Measurements from ENCODE around the gene PAQR8. TPM values are rescaled to one million over a fixed set of nuclear protein-coding genes. Genes with fewer than 3 reads are reported as not detected.

PAQR8 gene
- total RNA-seq, 1 experiment from 2014 or later, result 0.44 TPM

- peak overlapping the region; percentile 71; the same call in 1 of the 2 replicates for H2AFZ ChIP-seq (ENCODE audit: low read length)
These were observed 24.9 kb upstream of the PAQR8 start for GRCh38 chr6:52336919-52337561.

DNA sequence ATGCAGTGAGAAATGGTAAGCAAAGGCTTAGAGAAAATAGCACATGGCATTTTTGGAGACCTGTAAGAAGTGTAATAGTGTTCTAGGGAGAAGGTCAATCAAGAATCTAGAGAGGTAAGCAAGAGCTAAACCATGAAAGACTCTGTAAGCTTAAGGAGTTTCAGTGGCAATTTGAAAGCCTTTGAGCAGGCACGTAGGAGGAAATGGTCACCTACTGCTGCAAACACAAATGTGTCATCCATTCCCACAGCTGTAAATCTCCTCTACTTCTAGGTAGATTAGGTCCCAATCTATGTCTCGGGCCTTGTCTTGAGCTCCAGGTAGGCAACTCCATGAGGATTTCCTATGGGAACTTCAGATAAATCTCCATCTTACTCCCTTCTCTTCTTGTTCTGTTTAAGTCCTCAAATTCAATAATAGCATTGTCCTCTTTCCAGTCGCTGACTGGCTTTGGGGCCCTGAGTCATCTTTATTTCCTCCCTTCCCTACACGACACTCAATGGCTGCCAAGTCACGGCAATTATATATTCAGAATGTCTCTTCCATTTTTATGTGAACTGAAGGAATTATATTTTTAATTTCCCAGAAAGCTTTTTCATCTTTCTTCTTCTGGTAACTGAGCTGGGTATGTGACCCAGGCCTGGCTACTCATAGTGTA, 24.2 kb upstream of the PAQR8 start:
- Histone ChIP-seq H2AFZ (ENCODE audit: low read length) (peak overlapping the region; percentile 71), H3K27ac (ENCODE audit: low read length) (peak overlapping the region; percentile 52), H3K4me3 (ENCODE audit: low read length) (no peak overlapping the region), H3K9me2 (replicated peaks; ENCODE audit: low read length) (no peaks in the 10 kb centered on the region), H3K9me3 (ENCODE audit: low read length) (no peaks in the 10 kb centered on the region), H3K4me1 (ENCODE audit: insufficient read depth, low read length) (peaks cover 44% of the 10 kb centered on the region), H3K4me2 (ENCODE audit: low read length) (peak overlapping the region; percentile 16), H3F3A (ENCODE audit: low read length, unreplicated experiment) (no peaks in the 10 kb centered on the region), H3K9ac (ENCODE audit: low read length) (peak overlapping the region; percentile 27; the same call in 1 of the 2 replicates), H3K27me3 (ENCODE audit: low read length) (no peaks in the 10 kb centered on the region), H3K36me3 (ENCODE audit: low read depth, low read length) (no peaks in the 10 kb centered on the region), H4K20me1 (ENCODE audit: low read length) (no peaks in the 10 kb centered on the region), H3K79me2 (ENCODE audit: low read length) (no peaks in the 10 kb centered on the region)
- POLR2A ChIA-PET (ENCODE audit: unreplicated experiment), result no interaction called here
- intact Hi-C loops (cut with micrococcal nuclease), result loop anchor here (2.0 kb wide), 1 partner anchor 15 kb away; no protein-coding TSS in a partner anchor
- DNase-seq (peak; percentile 58), ATAC-seq (peak; percentile 56)
- CTCF ChIA-PET, result interaction anchor here (1.0 kb wide), 1 partner anchor 52 kb away, joined by 3 read pairs; no protein-coding TSS in a partner anchor
- BruUV-seq (replicated peaks), result no TSS peak
- TF ChIP-seq EZH2 (IDR thresholded peaks at IDR 0.05; ENCODE audit: low read length, unreplicated experiment) (no peak), EZH2phosphoT487 (IDR thresholded peaks at IDR 0.05; ENCODE audit: borderline replicate concordance, low read length) (no peak), CTCF (conservative IDR thresholded peaks at IDR 0.05; ENCODE audit: low read depth, low read length) (no peak)

More at GRCh38 chr6:52336919-52337561, 24.9 kb upstream of the PAQR8 start:
- Histone ChIP-seq H3K79me2 (ENCODE audit: low read length) (no peaks in the 10 kb centered on the region), H3K9ac (ENCODE audit: low read length) (peak overlapping the region; percentile 27; the same call in 1 of the 2 replicates), H3K9me2 (replicated peaks; ENCODE audit: low read length) (no peaks in the 10 kb centered on the region), H3K9me3 (ENCODE audit: low read length) (no peaks in the 10 kb centered on the region), H3K4me2 (ENCODE audit: low read length) (peak overlapping the region; percentile 28; the same call in 1 of the 2 replicates), H3K36me3 (ENCODE audit: low read depth, low read length) (no peaks in the 10 kb centered on the region), H3F3A (ENCODE audit: low read length, unreplicated experiment) (no peaks in the 10 kb centered on the region), H3K4me1 (ENCODE audit: insufficient read depth, low read length) (peaks cover 45% of the 10 kb centered on the region), H3K4me3 (ENCODE audit: low read length) (no peak overlapping the region), H4K20me1 (ENCODE audit: low read length) (no peaks in the 10 kb centered on the region), H3K27me3 (ENCODE audit: low read length) (no peaks in the 10 kb centered on the region), H3K27ac (ENCODE audit: low read length) (peak overlapping the region; percentile 52)
- ChIA-PET CTCF (no interaction called here), POLR2A (ENCODE audit: unreplicated experiment) (no interaction called here)
- ATAC-seq (no peak), DNase-seq (no peak)
- TF ChIP-seq EZH2 (IDR thresholded peaks at IDR 0.05; ENCODE audit: low read length, unreplicated experiment) (no peak), EZH2phosphoT487 (IDR thresholded peaks at IDR 0.05; ENCODE audit: borderline replicate concordance, low read length) (no peak), CTCF (conservative IDR thresholded peaks at IDR 0.05; ENCODE audit: low read depth, low read length) (no peak)
- intact Hi-C loops (cut with micrococcal nuclease), result loop anchor here (2.0 kb wide), 1 partner anchor 16 kb away; no protein-coding TSS in a partner anchor
- BruUV-seq (replicated peaks), result no TSS peak

DNA sequence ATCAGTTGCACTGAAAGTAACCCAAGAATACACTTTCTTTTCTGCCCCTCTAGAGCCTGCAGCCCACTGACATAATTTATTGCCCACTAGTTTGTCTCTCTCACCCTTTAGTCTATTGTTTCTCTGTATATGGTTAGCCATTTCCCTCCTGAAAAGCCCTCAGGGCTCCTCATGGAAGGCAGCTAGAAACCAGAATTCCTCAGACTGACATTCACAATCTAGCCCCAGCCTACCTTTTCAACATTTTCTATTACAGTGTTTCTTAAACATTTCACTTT, 21.4 kb upstream of the PAQR8 start:
- no TSS peak for BruUV-seq (replicated peaks)
- Histone ChIP-seq H3K79me2 (ENCODE audit: low read length) (no peaks in the 10 kb centered on the region), H3K27me3 (ENCODE audit: low read length) (no peaks in the 10 kb centered on the region), H2AFZ (ENCODE audit: low read length) (no peak overlapping the region), H3K9me3 (ENCODE audit: low read length) (no peaks in the 10 kb centered on the region), H3K4me3 (ENCODE audit: low read length) (no peak overlapping the region), H4K20me1 (ENCODE audit: low read length) (no peaks in the 10 kb centered on the region), H3K4me2 (ENCODE audit: low read length) (no peak overlapping the region), H3K36me3 (ENCODE audit: low read depth, low read length) (no peaks in the 10 kb centered on the region), H3K9ac (ENCODE audit: low read length) (no peak overlapping the region), H3K4me1 (ENCODE audit: insufficient read depth, low read length) (peaks cover 34% of the 10 kb centered on the region), H3K9me2 (replicated peaks; ENCODE audit: low read length) (no peaks in the 10 kb centered on the region), H3F3A (ENCODE audit: low read length, unreplicated experiment) (no peaks in the 10 kb centered on the region), H3K27ac (ENCODE audit: low read length) (no peak overlapping the region)
- intact Hi-C loops (cut with micrococcal nuclease), result no loop called here
- CTCF ChIA-PET, result no interaction called here
- TF ChIP-seq EZH2 (IDR thresholded peaks at IDR 0.05; ENCODE audit: low read length, unreplicated experiment), result no peak
- no peak for TF ChIP-seq EZH2phosphoT487 (IDR thresholded peaks at IDR 0.05; ENCODE audit: borderline replicate concordance, low read length)
- no peak for TF ChIP-seq CTCF (conservative IDR thresholded peaks at IDR 0.05; ENCODE audit: low read depth, low read length)
- ATAC-seq (no peak), DNase-seq (no peak)
- POLR2A ChIA-PET (ENCODE audit: unreplicated experiment), result interaction anchor here (0.7 kb wide), 1 partner anchor 21 kb away, joined by 3 read pairs; the partner anchor contains the start of gene PAQR8

Measured in PC-3 (cell line).